Mucosa of descending colon (tissue), 3 donors: ENCODE measurements around the gene SRA1. TPM values are rescaled to one million over a fixed set of nuclear protein-coding genes. Genes with fewer than 3 reads are reported as not detected.
A peak's percentile ranks its signal among the peaks of the same experiment; 100 is the strongest.

Experiments used
- ATAC-seq: fragments of 200-7000 bp; cut with Tn5 transposase; one replicate; pipeline ENCODE4 v1.9.1; 2020; ENCODE audit warnings: mild to moderate bottlenecking, moderate library complexity
- DNase-seq, 3 donors: peaks; one replicate each; pipeline ENCODE4 v3.0.0-alpha.2; 2020
- H3K36me3 ChIP-seq: fragments of 200-600 bp; one replicate; pipeline ENCODE4 v1.8.0; 2021; ENCODE audit warnings: low read depth, mild to moderate bottlenecking
- H3K4me1 ChIP-seq: fragments of 200-600 bp; one replicate; pipeline ENCODE4 v1.8.0; 2021; ENCODE audit warnings: low read depth, mild to moderate bottlenecking
- H3K4me3 ChIP-seq: fragments of 200-600 bp; one replicate; pipeline ENCODE4 v1.8.0; 2021; ENCODE audit warnings: mild to moderate bottlenecking
- H3K9me3 ChIP-seq: fragments of 200-600 bp; one replicate; pipeline ENCODE4 v1.8.0; 2021; ENCODE audit warnings: mild to moderate bottlenecking
- CTCF ChIP-seq: fragments of 200-600 bp; IDR thresholded peaks from one replicate; pipeline ENCODE4 v1.8.0; 2022; ENCODE audit warnings: antibody characterized with exemption, mild to moderate bottlenecking
- intact Hi-C, 2 donors: fragments of 100-400 bp; cut with DNase I in 1 of 2; cut with micrococcal nuclease in 1 of 2; formaldehyde crosslinking; loops; one replicate each; pipeline versions ENCODE4 v1.11.0 to v1.11.1; 2022; cut with DNase I, micrococcal nuclease
- total RNA-seq, 3 donors: library from RNA; stranded (reverse); fragmentation: NEBNext Ultra II Directional in 2 of 3; extraction: Animal tissue kit (Norgen Biotek cat#: 25700) in 2 of 3; gene quantifications; one replicate each; pipeline versions ENCODE4 v1.2.1 to v1.2.4, GENCODE V29; 2021 to 2023
- donor health status: DM: no; HTN: no; CAD: no; lungs with moderate emphysema.
- donor health status: DM: no; HTN: no; CAD: no.
- donor health status: DM: no; HTN: yes; CAD: no.

SRA1 gene
- total RNA-seq, 3 donors from 2014 or later = 27.9 to 38.0 (median 31.8) TPM

- peaks cover 26% of the 10 kb centered on the region for H3K4me1 ChIP-seq
- intact Hi-C loops = loop anchor here in 1 of 2 donors (10.0 kb wide), 1 partner anchor 75 kb away; the partner anchor contains the start of genes CD14 and TMCO6
- no peak for TF ChIP-seq CTCF
- no peak overlapping the region for H3K4me3 ChIP-seq
- ATAC-seq = no peak
- no peaks in the 10 kb centered on the region for H3K36me3 ChIP-seq
- DNase-seq = no peak
- no peaks in the 10 kb centered on the region for H3K9me3 ChIP-seq
Observed at GRCh38 chr5:140560227-140560626, 3.0 kb upstream of the SRA1 start.

GRCh38 chr5:140558542-140558941 is 1.3 kb upstream of the SRA1 start:
- Histone ChIP-seq H3K4me1 (peaks cover 28% of the 10 kb centered on the region), H3K36me3 (no peaks in the 10 kb centered on the region), H3K4me3 (no peak overlapping the region), H3K9me3 (no peaks in the 10 kb centered on the region)
- ATAC-seq (no peak), DNase-seq (no peak)
- no peak for TF ChIP-seq CTCF
- intact Hi-C loops = no loop called here

GRCh38 chr5:140557965-140558364 is 692 bp upstream of the SRA1 start:
- peaks cover 25% of the 10 kb centered on the region for H3K4me1 ChIP-seq
- TF ChIP-seq CTCF = no peak
- H3K36me3 ChIP-seq = no peaks in the 10 kb centered on the region
- no peaks in the 10 kb centered on the region for H3K9me3 ChIP-seq
- H3K4me3 ChIP-seq = no peak overlapping the region
- DNase-seq (no peak), ATAC-seq (no peak)
- intact Hi-C loops = no loop called here

- Histone ChIP-seq H3K4me3 (no peak overlapping the region), H3K36me3 (no peaks in the 10 kb centered on the region), H3K9me3 (no peaks in the 10 kb centered on the region), H3K4me1 (peaks cover 22% of the 10 kb centered on the region)
- TF ChIP-seq CTCF = no peak
- intact Hi-C loops = no loop called here
- DNase-seq (no peak), ATAC-seq (peak; percentile 25)
Observed at GRCh38 chr5:140556438-140556837, 835 bp downstream of the SRA1 start.

- H3K9me3 ChIP-seq = no peaks in the 10 kb centered on the region
- no peak for TF ChIP-seq CTCF
- no peak for ATAC-seq
- H3K36me3 ChIP-seq = no peaks in the 10 kb centered on the region
- H3K4me1 ChIP-seq = peaks cover 22% of the 10 kb centered on the region
- DNase-seq = no peak
- H3K4me3 ChIP-seq = no peak overlapping the region
- intact Hi-C loops = no loop called here
Observed at GRCh38 chr5:140555747-140556312, 1.4 kb downstream of the SRA1 start.

GRCh38 chr5:140554454-140554853 is 2.8 kb downstream of the SRA1 start:
- intact Hi-C loops = no loop called here
- Histone ChIP-seq H3K36me3 (no peaks in the 10 kb centered on the region), H3K9me3 (no peaks in the 10 kb centered on the region), H3K4me1 (peaks cover 28% of the 10 kb centered on the region), H3K4me3 (no peak overlapping the region)
- TF ChIP-seq CTCF = no peak
- DNase-seq (no peak), ATAC-seq (no peak)
